Posterior cingulate gyrus (tissue), 11 donors: ENCODE measurements around the gene FAM120A.
A peak's percentile ranks its signal among the peaks of the same experiment; 100 is the strongest.

Experiments used
- DNase-seq, 10 donors: peaks; one replicate each; pipeline versions ENCODE4 v3.0.0 to v3.0.0-alpha.2; 2020 to 2021; ENCODE audit warnings: mixed read lengths in 3 of 10
- intact Hi-C: fragments of 100-400 bp; cut with DNase I; formaldehyde crosslinking; loops from one replicate; pipeline ENCODE4 v1.15.1; 2023

FAM120A gene

DNA sequence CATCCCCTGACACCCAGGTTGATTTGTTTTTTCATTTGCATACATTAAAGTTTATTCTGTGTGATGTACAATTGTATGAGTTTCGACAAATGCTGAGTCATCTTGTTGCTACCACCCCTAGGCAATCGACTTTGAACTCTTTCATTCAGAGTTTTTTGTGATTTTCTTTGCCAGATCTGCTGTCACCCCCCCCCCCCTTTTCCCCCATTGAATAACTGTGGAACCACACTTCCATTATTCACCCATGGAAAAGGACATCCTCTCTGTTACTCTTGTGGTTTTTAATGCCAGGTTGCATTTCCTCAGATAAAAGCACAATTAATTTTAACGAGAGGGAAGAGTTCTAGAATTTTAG is 15.6 kb downstream of the FAM120A start:
- intact Hi-C loops = loop anchor here (5.0 kb wide), 1 partner anchor 100 kb away; no protein-coding TSS in a partner anchor
- no peak for DNase-seq

GRCh38 chr9:93467462-93467861 is 16.0 kb downstream of the FAM120A start:
- no peak for DNase-seq
- intact Hi-C loops = loop anchor here (5.0 kb wide), 1 partner anchor 100 kb away; no protein-coding TSS in a partner anchor

GRCh38 chr9:93468763-93469456 is 17.4 kb downstream of the FAM120A start:
- intact Hi-C loops = loop anchor here (5.0 kb wide), 1 partner anchor 98 kb away; no protein-coding TSS in a partner anchor
- DNase-seq = no peak

DNA sequence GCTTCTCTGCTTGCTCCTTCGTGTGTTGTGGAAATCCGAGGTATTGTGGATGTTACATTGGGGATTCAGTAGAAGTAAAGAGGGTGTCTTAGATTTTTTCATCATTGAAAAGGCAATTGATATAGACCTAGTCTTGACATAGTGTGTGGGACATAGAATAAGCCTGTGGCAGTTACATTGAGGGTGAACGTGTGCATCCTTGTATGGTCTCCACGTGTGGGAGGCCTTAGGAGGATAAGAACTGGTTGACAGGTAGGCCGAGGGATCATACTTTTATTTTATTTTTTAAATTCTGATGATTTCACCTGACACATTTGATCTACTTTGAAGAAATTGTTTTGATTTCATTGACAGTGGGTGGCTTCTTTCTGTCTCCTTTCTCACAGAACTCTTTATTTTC is 18.9 kb downstream of the FAM120A start:
- intact Hi-C loops = no loop called here

DNA sequence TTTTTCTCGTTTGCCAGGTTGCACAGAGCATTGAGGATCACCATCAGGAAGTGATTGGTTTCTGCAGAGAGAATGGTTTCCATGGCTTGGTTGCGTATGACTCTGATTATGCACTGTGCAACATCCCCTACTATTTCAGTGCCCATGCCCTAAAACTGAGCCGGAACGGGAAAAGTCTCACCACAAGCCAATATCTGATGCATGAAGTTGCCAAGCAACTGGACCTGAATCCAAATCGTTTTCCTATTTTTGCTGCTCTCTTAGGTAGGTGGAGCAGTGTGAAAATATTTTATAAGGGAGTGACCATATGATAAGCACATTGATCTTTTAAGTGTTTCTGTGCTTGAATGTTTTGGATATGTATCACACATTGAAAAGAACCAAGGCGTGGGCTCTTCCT is 19.6 kb downstream of the FAM120A start:
- intact Hi-C loops = no loop called here
- no peak for DNase-seq

More for the DNA sequence above, 18.9 kb downstream of the FAM120A start:
- DNase-seq = no peak

DNA sequence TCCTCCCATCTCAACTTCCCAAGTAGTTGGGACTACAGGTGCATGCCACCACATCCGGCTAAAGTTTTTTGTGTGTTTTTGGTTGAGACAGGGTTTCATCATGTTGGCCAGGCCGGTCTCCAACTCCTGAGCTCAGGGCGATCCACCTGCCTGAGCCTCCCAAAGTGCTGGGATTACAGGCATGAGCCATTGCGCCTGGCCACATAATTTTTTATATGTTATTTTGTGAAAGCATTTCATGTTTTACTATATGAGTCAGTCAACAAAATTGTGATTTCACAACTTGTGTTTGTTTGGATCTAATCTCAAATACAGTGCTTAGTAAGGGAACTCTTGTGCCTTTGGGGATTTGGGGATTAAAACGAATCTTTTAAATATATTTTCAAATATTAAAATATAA is 21.9 kb downstream of the FAM120A start:
- no peak for DNase-seq
- intact Hi-C loops = no loop called here

DNA sequence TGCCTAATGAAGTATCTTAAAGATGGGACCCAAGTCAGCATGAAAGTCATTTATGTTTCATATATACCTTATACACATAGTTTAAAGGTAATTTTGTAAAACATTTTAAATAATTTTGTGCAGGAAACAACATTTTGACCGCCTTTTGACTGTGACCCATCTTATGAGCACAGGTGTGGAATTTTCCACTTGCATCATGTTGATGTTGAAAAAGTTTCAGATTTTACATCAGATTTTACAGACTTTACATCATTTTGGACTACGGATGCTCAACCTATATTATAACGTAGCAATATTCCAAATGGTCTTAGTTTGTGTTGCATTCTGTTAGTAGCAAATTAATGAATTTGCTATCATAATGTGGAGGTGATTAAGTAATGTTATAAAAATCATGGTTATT is 23.6 kb downstream of the FAM120A start:
- DNase-seq = no peak
- intact Hi-C loops = no loop called here

GRCh38 chr9:93475856-93476255 is 24.4 kb downstream of the FAM120A start:
- intact Hi-C loops = no loop called here
- DNase-seq = no peak

DNA sequence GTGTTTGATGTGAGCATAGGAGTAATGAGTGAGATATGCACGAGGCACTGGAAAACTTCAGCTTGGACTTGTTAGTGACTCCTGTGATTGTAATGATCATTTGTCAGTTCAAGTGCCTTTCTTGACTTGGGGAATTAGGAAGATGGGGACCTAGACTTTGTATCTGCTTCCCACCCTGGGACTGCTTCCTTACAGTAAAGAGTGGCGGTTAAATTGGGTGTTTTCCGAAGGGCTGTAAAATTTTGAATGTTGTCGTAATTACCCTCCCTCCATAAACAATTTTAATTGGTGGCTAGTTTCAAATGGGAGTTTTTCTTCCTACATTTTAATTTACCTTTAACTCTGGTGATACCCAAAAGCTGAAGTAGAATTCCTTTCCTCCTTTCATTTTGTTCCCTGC is 25.4 kb downstream of the FAM120A start:
- DNase-seq = no peak
- intact Hi-C loops = no loop called here

DNA sequence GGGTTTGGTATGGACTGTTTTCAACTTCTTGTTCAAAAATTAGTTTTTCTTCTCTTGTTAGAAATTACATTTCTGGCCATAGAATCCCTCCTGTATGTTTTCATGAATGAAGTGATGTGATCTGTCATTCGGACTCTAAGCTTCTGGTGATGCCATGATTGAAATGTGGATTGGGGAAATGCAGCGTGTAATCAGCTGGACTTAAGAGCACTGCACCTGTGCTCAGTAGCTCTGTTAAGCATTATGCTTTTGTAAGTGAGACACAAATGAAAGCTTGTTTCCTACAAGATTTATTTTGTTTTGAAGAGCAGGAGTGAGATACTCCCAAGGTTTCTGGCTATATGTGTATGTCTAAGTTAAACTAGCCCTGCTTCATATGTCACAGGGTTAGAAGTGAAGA is 25.9 kb downstream of the FAM120A start:
- DNase-seq = no peak
- intact Hi-C loops = no loop called here

DNA sequence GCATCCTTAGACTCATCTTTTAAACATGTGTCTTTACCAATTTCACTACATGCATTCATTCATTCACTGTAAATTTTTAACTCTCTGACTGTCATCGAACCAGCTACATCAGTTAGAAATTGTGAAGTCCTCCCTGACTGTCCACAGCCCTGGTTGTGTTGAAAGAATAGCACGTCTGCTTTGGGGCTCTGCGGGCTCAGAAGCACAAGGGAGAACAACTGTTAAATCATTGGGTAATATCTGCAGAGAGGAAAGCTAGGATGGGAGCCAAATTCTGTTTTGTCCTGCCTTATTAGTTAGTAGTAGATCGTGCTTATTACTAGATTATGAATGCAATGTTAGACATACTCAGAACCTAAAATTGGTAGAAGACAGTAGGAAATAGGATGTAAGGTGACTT is 28.2 kb downstream of the FAM120A start:
- no peak for DNase-seq
- intact Hi-C loops = no loop called here

DNA sequence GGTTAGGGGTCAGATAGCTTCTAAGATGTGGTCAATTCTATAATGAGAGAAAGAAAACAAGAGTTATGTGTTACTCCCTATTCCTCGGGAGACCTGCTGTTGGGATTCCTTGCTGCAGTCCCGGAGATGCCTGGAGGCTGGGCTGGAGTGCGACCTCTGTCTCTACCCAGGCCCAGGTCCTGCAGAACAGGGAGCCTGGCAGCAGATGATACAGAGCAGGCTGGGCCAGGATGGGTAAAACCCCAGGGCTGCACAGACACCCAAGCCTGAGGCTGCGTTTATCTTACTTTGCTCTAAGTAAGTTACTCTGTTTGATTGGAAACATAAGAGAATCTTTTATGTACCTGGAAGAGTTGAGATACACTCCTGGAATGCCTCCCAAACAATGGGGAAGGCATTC is 28.8 kb downstream of the FAM120A start:
- intact Hi-C loops = no loop called here
- DNase-seq = peak in 1 of 10 donors; percentile 65

- intact Hi-C loops = no loop called here
- peak in 1 of 10 donors; percentile 74 for DNase-seq
These were observed 29.3 kb downstream of the FAM120A start for GRCh38 chr9:93480728-93481324.

DNA sequence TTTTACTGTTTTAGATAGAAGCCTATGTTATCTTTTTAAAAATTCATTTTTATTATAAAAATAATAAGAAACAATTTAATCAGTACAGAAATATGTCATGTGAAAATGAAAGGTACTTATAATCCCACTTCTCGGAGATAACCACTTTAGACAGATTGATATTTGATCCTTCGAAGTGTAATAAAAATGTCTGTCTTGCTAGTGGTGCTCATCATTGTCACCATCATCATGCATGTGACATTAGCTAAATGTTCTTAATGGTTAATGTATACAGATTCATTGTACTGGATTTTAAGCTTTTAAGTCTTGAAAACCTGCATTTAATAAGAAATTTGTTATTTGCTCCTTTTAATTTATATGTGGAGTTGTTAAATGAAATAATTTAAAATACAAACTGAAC is 32.0 kb downstream of the FAM120A start:
- intact Hi-C loops = no loop called here
- no peak for DNase-seq

- no peak for DNase-seq
- intact Hi-C loops = no loop called here
These were observed 34.8 kb downstream of the FAM120A start for GRCh38 chr9:93486268-93486667.

- DNase-seq = peak in 4 of 10 donors; percentile 24 to 87 (median 39)
- intact Hi-C loops = no loop called here
These were observed 36.8 kb downstream of the FAM120A start for GRCh38 chr9:93488244-93488643.

GRCh38 chr9:93491593-93492232 is 40.2 kb downstream of the FAM120A start:
- no peak for DNase-seq
- intact Hi-C loops = no loop called here

- no peak for DNase-seq
- intact Hi-C loops = no loop called here
These were observed 40.8 kb downstream of the FAM120A start for GRCh38 chr9:93492327-93492726.

DNA sequence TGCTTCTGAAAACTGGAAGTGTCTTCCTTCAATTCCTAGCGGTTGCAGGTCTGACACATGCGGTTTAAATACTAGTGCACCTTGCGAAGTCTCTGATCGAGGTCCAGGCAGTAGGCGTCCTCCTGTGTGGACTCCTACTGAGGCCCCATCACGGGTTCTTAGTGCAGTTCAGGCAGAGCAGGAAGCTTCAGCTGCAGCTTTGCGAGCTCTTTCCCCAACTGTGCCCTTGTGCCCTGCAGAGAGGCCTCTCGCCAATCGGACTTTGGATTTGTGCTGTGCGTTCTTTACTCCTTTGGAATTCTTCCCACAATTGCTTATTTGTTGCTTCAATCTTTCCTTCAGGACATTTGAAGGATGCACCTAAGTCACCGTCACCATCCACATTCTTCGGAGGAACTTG is 42.5 kb downstream of the FAM120A start:
- intact Hi-C loops = no loop called here

DNA sequence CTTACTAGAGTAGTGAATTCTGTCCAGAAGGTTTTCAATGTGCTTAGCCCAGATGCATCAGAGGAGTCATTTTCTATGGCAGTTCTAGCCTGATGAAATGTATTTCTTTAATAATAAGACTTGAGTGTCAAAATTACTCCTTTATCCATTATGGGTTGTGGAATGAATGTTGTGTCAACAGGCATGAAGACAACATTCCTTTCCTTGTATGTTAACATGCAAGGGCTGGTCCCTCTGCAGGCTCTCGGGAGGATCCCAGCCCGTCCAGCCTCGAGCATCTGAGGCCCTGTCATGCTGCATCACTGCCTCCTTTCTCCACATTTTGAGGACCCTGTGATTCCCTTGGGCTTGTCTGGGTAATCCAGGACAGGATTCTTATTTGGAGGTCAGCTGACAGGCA is 44.8 kb downstream of the FAM120A start:
- intact Hi-C loops = no loop called here
- DNase-seq = no peak

More for the DNA sequence above, 42.5 kb downstream of the FAM120A start:
- DNase-seq = no peak

DNA sequence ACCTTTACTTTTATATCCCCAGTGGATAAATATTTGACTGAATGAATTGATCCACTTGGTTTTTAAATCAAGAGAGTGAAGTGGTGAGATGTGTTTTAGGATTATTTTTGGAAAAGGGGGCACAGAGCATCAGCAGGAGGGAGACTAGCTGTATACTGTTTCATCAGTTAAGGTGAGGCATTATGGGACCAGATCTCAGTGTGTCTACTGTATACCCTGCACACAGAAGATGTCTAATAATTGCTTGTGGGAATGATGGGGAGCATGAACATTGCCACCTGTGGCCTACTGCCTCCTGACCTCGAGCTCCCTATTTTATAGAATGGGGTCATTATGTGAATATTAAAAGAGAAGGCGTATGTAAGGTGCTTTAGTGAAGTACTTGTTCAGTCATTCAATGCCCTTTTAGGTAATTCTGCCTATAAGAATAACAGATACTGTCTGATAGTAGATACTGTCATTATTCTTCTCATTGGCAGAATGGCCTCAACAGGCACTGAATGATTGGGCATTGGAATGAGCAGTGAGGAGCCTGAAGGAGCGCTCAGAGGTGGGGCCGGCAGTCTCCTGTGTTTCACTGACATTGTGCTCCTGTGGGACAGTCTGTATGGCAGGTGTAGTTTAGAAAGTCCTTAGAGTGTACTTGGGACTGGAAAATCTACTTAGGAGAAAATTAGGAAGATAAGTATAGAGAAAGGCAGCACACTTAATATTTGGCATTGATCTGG is 49.2 kb downstream of the FAM120A start:
- no peak for DNase-seq
- intact Hi-C loops = no loop called here
